CD4-positive, alpha-beta T cell treated with Interleukin-12 subunit alpha and Interleukin-12 subunit beta, for 1 hour (primary cell): ENCODE measurements around the gene PPP2R5A.
"Not testable (repeated sequence)": the region's sequence is repeated elsewhere in the genome, so short reads cannot be mapped to it uniquely, and the experiment has no call there.

Experiments
- DNase-seq: peaks from one replicate; pipeline ENCODE4 v3.0.0-alpha.2; 2020

The PPP2R5A gene

DNA sequence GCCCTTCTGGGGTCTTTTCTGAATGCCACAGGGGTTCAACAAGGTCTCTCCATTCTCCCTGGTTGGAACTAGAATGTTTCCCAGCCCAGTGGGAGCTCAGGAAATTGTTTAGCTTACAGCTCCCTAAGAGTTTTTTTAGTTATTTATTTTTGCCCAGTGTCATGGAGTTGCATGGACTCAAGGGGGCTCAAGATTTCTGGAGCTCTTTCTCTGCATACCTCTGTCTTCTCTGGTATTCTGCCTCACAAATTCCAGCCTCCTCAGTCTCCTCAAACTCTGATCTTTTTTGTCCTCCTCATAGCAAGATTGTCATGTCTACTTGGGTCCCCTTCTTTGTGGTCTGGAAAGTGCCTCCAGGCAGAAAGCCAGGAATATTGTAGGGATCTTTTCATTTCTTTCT lies 15.9 kb upstream of the PPP2R5A start:
- DNase-seq, result no peak

GRCh38 chr1:212270564-212270963 lies 14.6 kb upstream of the PPP2R5A start:
- DNase-seq, result no peak

- DNase-seq, result no peak
These were observed 14.0 kb upstream of the PPP2R5A start for GRCh38 chr1:212271234-212271633.

GRCh38 chr1:212271823-212272485 lies 13.3 kb upstream of the PPP2R5A start:
- DNase-seq, result no peak

GRCh38 chr1:212281590-212281989 lies 3.6 kb upstream of the PPP2R5A start:
- no peak for DNase-seq

- no peak for DNase-seq
These were observed 1.5 kb upstream of the PPP2R5A start for GRCh38 chr1:212283741-212284140.

GRCh38 chr1:212284332-212284743 lies 872 bp upstream of the PPP2R5A start:
- DNase-seq, result no peak

GRCh38 chr1:212285685-212286555 lies 710 bp downstream of the PPP2R5A start:
- DNase-seq, result peak; percentile 72

GRCh38 chr1:212286556-212287131 lies 1.4 kb downstream of the PPP2R5A start:
- no peak for DNase-seq

- DNase-seq, result no peak
These were observed 2.2 kb downstream of the PPP2R5A start for GRCh38 chr1:212287261-212287895.

DNA sequence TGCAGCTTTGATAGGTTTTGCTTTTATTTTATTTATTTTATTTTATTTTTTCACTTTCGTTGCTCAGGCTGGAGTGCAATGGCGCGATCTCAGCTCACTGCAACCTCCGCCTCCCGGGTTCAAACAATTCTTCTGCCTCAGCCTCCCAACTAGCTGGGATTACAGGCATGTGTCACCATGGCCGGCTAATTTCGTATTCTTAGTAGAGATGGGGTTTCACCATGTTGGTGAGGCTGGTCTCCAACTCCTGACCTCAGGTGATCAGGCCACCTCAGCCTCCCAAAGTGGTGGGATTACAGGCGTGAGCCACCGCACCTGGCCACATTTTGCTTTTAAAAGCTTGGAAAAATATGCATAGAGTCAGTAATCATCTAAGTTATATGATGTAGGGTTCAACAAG lies 2.8 kb downstream of the PPP2R5A start:
- DNase-seq, result not testable (repeated sequence)

- no peak for DNase-seq
These were observed 3.4 kb downstream of the PPP2R5A start for GRCh38 chr1:212288615-212289014.

GRCh38 chr1:212289262-212290077 lies 4.3 kb downstream of the PPP2R5A start:
- no peak for DNase-seq

GRCh38 chr1:212290608-212291007 lies 5.4 kb downstream of the PPP2R5A start:
- DNase-seq, result no peak

DNA sequence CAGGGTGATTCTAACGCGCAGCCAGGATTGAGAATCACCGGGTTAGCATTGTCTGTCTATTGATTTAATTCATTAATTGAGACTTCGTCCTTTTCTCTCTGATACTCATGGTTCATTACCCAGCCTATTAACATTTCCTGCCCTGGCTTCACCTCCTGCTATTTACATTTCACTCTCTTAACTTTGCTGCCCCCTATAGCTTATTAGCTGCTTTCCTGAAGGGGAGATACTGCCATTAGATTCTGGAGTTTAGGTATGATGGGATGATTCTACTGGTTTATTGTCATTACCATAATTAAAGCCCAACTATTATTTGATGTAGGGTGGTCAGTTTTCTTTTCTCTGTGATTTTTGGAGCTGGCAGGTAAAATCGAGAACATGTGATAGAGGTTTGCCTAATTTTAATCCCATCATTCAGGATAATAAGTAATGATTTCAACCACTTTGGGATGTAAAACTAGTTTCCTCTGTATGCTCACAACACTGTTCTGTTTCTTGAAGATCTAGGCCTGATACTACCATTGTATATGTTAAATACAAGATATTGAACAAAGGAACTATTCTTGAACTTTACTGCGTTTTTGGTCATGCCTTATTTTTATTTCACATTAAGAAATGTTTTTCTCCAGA lies 6.4 kb downstream of the PPP2R5A start:
- peak; percentile 75 for DNase-seq

DNA sequence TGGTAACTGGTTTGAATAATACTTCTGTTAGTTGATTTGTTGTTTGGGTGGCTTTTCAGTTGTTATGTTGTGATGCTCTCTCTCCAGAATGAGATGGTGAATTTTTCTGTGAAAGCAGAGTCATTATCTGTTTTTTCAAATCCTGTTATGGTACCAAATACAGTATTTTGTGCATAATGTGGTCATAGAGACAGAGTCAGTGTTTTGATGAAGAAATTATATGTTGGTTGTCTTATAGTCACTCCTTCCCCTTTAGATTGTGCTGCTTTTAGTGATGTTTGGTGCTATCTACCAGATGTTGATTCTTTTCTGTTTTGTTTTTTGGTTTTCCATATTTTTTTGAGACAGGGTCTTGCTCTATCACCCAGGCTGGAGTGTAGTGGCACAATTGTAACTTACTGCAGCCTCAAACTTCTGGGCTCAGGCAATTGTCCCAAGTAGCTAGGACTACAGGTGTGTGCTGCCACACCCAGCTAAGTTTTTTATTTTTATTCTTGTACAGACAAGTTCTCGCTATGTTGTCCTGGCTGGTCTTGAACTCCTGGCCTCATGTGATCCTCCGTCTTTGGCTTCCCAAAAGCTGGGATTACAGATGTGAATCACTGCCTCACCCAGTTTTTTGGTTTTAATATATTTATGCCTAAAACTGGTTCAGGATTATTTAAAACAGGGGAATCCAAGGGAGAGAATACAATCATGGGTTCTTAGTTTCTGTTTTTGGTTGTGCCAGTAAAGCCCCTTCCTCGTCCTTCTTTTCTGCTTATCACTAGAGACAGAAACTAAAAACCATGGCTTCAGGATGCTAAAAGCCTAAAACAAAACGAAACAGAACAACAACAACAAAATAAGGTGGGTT lies 7.3 kb downstream of the PPP2R5A start:
- no peak for DNase-seq

DNA sequence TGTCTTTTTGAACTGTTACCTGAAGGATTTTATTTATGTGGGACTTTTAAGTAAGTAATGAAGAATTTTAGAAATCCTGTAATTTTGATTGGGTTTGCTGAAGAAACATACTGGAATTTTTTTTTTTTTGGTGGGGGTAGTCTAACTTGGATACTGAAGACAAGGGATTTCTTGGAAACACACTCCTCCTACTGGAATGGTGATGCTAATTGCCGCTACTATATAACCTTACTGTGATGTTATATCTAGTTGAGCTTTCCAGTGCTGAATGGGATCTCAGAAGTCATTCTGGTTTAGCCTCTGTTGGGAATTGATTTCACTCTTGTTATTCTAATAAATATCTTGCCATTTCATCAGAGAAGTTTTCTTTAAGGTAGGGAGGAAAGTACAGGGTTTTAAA lies 8.4 kb downstream of the PPP2R5A start:
- no peak for DNase-seq

GRCh38 chr1:212294983-212295382 lies 9.8 kb downstream of the PPP2R5A start:
- DNase-seq, result no peak

DNA sequence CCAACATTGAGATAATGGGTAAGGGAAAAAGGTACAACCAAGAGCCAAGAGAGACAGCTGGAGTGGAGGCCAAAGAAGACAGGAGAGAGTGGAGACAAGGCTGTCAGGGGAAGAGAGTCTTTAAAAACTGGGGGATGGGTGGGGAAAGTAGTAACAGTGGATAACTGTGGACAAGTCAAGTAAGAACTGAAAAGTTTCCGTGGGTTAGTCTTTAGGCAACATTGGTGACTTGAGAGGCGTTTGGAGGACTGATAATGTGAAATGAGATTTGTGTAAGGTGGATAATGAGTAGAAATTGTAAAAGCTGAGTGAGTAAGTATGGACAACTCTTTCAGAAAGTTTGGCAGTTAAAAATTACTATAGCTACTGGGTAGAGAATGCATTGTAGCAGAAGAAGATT lies 10.4 kb downstream of the PPP2R5A start:
- no peak for DNase-seq

- DNase-seq, result no peak
These were observed 12.1 kb downstream of the PPP2R5A start for GRCh38 chr1:212297338-212297737.

DNA sequence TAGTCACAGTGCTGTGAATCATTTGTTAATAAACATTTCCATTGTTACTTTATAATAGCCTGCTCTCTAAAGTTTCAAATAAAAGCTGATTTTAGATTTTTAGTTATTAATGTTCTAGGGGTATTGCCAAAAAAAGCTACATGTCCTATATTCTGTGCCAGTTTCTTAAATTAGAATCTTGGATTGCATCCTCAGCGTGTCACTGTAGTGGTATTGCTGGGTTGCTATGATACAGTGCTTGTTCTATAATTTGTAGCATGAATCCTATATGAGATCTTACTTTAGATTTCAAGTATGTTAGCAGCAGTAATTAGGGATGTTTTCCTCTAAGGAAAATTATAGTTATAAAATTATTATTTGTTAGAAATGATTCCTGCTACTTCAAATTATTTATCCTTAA lies 16.4 kb downstream of the PPP2R5A start:
- DNase-seq, result no peak
